Chondrocyte (in vitro differentiated cells): ENCODE results near the gene TOM1L2. TPM values are rescaled to one million over a fixed set of nuclear protein-coding genes. Genes with fewer than 3 reads are reported as not detected.

ENCODE experiments used
- DNase-seq: peaks from one replicate; pipeline ENCODE4 v3.0.0; 2021; ENCODE audit warnings: mixed read lengths, low spot score
- H3K27ac Mint-ChIP-seq: one replicate; pipeline ENCODE4 v1.8.0; 2021; ENCODE audit warnings: mild to moderate bottlenecking, moderate library complexity, mixed read lengths; ENCODE audit not compliant: unreplicated experiment
- H3K27me3 Mint-ChIP-seq: 2 replicates; pipeline ENCODE4 v1.8.0; 2021; ENCODE audit warnings: low read depth, mixed read lengths
- H3K36me3 Mint-ChIP-seq: 2 replicates; pipeline ENCODE4 v1.8.0; 2021; ENCODE audit warnings: low read depth, mixed read lengths
- H3K4me1 Mint-ChIP-seq: 2 replicates; pipeline ENCODE4 v1.8.0; 2021; ENCODE audit warnings: low read depth, mild to moderate bottlenecking, mixed read lengths
- H3K4me3 Mint-ChIP-seq: one replicate; pipeline ENCODE4 v1.8.0; 2021; ENCODE audit warnings: mild to moderate bottlenecking, moderate library complexity, mixed read lengths; ENCODE audit not compliant: unreplicated experiment
- H3K9me3 Mint-ChIP-seq: 2 replicates; pipeline ENCODE4 v1.8.0; 2021; ENCODE audit warnings: low read depth, mixed read lengths
- total RNA-seq: library from RNA; stranded (reverse); gene quantifications from 3 replicates; pipeline ENCODE4 v1.2.1, GENCODE V29; 2021
- TF ChIP-seq, protein P1 (sequence below): fragments of 200-600 bp; sonication (generic); IDR thresholded peaks from 2 replicates; pipeline ENCODE4 v1.5.0; 2021; ENCODE audit warnings: antibody characterized with exemption, mild to moderate bottlenecking, moderate library complexity

The TOM1L2 gene
- total RNA-seq, 1 donor from 2014 or later: 56.1 TPM

- peaks cover 10% of the 10 kb centered on the region for H3K4me1 Mint-ChIP-seq
- DNase-seq: no peak
- no peak overlapping the region for H3K27ac Mint-ChIP-seq
- no peaks in the 10 kb centered on the region for H3K27me3 Mint-ChIP-seq
- no peaks in the 10 kb centered on the region for H3K36me3 Mint-ChIP-seq
- no peak overlapping the region for H3K4me3 Mint-ChIP-seq
- TF ChIP-seq, protein P1, sequence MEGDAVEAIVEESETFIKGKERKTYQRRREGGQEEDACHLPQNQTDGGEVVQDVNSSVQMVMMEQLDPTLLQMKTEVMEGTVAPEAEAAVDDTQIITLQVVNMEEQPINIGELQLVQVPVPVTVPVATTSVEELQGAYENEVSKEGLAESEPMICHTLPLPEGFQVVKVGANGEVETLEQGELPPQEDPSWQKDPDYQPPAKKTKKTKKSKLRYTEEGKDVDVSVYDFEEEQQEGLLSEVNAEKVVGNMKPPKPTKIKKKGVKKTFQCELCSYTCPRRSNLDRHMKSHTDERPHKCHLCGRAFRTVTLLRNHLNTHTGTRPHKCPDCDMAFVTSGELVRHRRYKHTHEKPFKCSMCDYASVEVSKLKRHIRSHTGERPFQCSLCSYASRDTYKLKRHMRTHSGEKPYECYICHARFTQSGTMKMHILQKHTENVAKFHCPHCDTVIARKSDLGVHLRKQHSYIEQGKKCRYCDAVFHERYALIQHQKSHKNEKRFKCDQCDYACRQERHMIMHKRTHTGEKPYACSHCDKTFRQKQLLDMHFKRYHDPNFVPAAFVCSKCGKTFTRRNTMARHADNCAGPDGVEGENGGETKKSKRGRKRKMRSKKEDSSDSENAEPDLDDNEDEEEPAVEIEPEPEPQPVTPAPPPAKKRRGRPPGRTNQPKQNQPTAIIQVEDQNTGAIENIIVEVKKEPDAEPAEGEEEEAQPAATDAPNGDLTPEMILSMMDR: no peak
- no peaks in the 10 kb centered on the region for H3K9me3 Mint-ChIP-seq
Measured at GRCh38 chr17:17989081-17989480, 16.9 kb upstream of the TOM1L2 start.

- TF ChIP-seq, protein P1: no peak
- no peaks in the 10 kb centered on the region for H3K9me3 Mint-ChIP-seq
Measured at GRCh38 chr17:17988427-17988945, 16.3 kb upstream of the TOM1L2 start.

DNA sequence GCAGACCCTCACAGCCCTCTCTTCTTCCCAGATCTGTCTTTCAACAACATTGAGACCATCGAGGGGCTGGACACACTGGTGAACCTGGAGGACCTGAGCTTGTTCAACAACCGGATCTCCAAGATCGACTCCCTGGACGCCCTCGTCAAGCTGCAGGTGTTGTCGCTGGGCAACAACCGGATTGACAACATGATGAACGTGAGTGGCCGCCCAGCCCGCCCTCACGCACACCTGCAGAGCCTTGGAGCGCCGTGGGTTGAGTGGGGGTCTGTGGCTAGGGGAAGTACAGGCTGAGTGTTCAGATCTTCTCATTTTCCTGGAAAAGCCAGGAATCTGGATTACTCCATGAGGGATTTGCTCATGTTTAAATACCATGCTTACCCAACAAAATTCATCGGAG lies 15.7 kb upstream of the TOM1L2 start:
- Mint-ChIP-seq H3K9me3 (no peaks in the 10 kb centered on the region), H3K4me1 (peaks cover 10% of the 10 kb centered on the region), H3K36me3 (no peaks in the 10 kb centered on the region), H3K4me3 (no peak overlapping the region), H3K27me3 (no peaks in the 10 kb centered on the region), H3K27ac (no peak overlapping the region)
- DNase-seq: no peak
- TF ChIP-seq, protein P1: no peak

More at GRCh38 chr17:17988427-17988945, 16.3 kb upstream of the TOM1L2 start:
- no peak for DNase-seq
- peaks cover 10% of the 10 kb centered on the region for H3K4me1 Mint-ChIP-seq
- H3K27me3 Mint-ChIP-seq: no peaks in the 10 kb centered on the region
- no peak overlapping the region for H3K27ac Mint-ChIP-seq
- H3K36me3 Mint-ChIP-seq: no peaks in the 10 kb centered on the region
- no peak overlapping the region for H3K4me3 Mint-ChIP-seq

- Mint-ChIP-seq H3K9me3 (no peaks in the 10 kb centered on the region), H3K27me3 (no peaks in the 10 kb centered on the region), H3K36me3 (no peaks in the 10 kb centered on the region), H3K4me3 (no peak overlapping the region), H3K4me1 (peaks cover 10% of the 10 kb centered on the region), H3K27ac (no peak overlapping the region)
- no peak for DNase-seq
- TF ChIP-seq, protein P1: no peak
Measured at GRCh38 chr17:17987187-17987896, 15.1 kb upstream of the TOM1L2 start.

GRCh38 chr17:17985555-17985954 lies 13.4 kb upstream of the TOM1L2 start:
- DNase-seq: no peak
- Mint-ChIP-seq H3K4me3 (no peak overlapping the region), H3K36me3 (no peaks in the 10 kb centered on the region), H3K9me3 (no peaks in the 10 kb centered on the region), H3K4me1 (peaks cover 6% of the 10 kb centered on the region), H3K27me3 (no peaks in the 10 kb centered on the region), H3K27ac (no peak overlapping the region)
- TF ChIP-seq, protein P1: peak; percentile 46
